A549 treated with AZD9567 at 1 μM for 4 hours (cell line): Measurements from ENCODE around the gene ALKBH1. TPM values are rescaled to one million over a fixed set of nuclear protein-coding genes. Genes with fewer than 3 reads are reported as not detected.

Source experiments
- total RNA-seq: library from RNA; stranded (reverse); fragments of 200-300 nt; extraction: Qiagen RNA extraction; gene quantifications from 5 replicates; pipeline ENCODE4 v1.2.3, GENCODE V29; 2022; ENCODE audit not compliant: insufficient read depth

ALKBH1 gene, protein sequence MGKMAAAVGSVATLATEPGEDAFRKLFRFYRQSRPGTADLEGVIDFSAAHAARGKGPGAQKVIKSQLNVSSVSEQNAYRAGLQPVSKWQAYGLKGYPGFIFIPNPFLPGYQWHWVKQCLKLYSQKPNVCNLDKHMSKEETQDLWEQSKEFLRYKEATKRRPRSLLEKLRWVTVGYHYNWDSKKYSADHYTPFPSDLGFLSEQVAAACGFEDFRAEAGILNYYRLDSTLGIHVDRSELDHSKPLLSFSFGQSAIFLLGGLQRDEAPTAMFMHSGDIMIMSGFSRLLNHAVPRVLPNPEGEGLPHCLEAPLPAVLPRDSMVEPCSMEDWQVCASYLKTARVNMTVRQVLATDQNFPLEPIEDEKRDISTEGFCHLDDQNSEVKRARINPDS
- 15.3 to 17.0 TPM (median 16.3 TPM) in 5 replicates for total RNA-seq

GRCh38 chr14:77707724-77708408, at the start of gene ALKBH1, which contains the start of gene SLIRP:
TSS of gene ALKBH1 (minus strand) at chr14:77708023. CDS start at chr14:77708004, 19 bp downstream.
TSS of gene SLIRP (plus strand) at chr14:77708103. CDS start at chr14:77708112, 9 bp downstream.

Other genes with a start within 250 kb of the ALKBH1 start
- gene AHSA1, start 249.9 kb downstream of the ALKBH1 start, total RNA-seq: 228 to 434 TPM (median 236 TPM) in 5 replicates
- 0.26 to 0.52 TPM (median 0.34 TPM) in 4 of 5 replicates, not detected in the other for gene ISM2, start 209.2 kb downstream of the ALKBH1 start, total RNA-seq
- 28.0 to 38.2 TPM (median 33.9 TPM) in 5 replicates for gene SPTLC2, start 91.4 kb downstream of the ALKBH1 start, total RNA-seq
- gene SLIRP, start 80 bp upstream of the ALKBH1 start, total RNA-seq: 359 to 451 TPM (median 419 TPM) in 5 replicates
- gene SNW1, start 53.1 kb upstream of the ALKBH1 start, total RNA-seq: 68.8 to 81.2 TPM (median 73.9 TPM) in 5 replicates
- 6.2 to 7.0 TPM (median 6.8 TPM) in 5 replicates for gene ADCK1, start 92.1 kb upstream of the ALKBH1 start, total RNA-seq